GM19351 (cell line): ENCODE results near the gene C20orf144.

Source experiments
- ATAC-seq: cut with Tn5 transposase; IDR thresholded peaks from one replicate; pipeline ENCODE4 v1.9.1; 2021; ENCODE audit warnings: mild to moderate bottlenecking, moderate library complexity; ENCODE audit not compliant: unreplicated experiment

The C20orf144 gene

DNA sequence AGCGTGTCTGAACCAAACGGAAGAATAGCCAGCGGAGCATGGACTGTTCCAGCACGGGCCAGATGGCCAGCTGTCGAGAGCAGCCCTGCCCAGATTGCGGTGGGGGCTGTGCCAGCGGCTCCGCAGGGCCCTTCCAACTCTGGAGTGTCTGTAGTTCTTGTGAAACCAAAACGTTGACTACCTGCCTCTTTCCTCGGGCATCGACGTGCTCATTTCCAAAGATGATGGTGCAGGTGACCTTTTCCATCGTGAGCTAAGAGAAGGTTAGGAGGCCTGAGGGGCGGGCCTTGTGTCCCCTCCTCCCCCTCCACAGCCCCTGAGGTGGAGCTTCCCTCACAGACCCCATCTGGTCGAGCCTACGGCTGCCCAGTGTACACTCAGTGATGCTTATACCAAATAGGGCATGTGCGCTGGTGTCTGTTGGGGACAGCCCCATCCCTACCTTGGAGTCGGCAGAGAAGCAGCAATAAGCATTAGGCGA is 12.9 kb upstream of the C20orf144 start:
- no peak for ATAC-seq

- no peak for ATAC-seq
These were observed 11.9 kb upstream of the C20orf144 start for GRCh38 chr20:33650111-33650752.

GRCh38 chr20:33650753-33651561 is 11.2 kb upstream of the C20orf144 start:
- ATAC-seq = no peak

GRCh38 chr20:33651562-33652048 is 10.5 kb upstream of the C20orf144 start:
- no peak for ATAC-seq

DNA sequence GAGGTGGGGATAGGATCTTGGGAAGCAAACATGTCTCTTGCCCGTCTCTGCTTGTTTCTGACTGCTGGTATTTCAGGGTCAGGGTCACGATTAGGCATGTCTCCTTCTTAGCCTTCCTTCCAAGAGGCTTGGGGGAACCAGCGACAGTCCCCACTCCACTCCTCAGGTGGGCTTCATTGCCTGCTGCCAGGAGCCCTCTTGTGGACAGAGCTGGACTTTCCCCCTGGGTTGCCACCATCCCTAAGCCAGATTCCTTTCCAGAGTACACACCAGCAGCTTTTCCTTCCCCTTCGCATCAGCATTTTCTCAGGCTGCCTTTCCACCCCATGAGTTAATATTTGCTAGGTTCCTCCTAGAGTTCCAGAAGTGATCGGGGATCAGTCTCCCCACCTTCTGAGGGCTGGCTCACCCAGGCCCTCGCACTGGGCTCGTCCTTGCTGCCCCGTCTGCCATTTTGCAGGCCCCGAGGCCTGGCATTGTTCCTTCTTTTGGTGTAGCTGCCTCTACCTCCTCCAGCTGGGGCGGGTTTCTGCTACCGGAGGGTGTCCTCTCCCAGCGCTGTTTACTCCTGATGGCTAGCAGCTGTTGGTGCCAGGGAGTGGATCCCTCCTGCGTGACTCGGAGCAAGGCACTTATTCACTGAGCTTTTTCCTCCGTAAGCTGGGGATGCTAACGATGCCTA is 8.8 kb upstream of the C20orf144 start:
- ATAC-seq = no peak

DNA sequence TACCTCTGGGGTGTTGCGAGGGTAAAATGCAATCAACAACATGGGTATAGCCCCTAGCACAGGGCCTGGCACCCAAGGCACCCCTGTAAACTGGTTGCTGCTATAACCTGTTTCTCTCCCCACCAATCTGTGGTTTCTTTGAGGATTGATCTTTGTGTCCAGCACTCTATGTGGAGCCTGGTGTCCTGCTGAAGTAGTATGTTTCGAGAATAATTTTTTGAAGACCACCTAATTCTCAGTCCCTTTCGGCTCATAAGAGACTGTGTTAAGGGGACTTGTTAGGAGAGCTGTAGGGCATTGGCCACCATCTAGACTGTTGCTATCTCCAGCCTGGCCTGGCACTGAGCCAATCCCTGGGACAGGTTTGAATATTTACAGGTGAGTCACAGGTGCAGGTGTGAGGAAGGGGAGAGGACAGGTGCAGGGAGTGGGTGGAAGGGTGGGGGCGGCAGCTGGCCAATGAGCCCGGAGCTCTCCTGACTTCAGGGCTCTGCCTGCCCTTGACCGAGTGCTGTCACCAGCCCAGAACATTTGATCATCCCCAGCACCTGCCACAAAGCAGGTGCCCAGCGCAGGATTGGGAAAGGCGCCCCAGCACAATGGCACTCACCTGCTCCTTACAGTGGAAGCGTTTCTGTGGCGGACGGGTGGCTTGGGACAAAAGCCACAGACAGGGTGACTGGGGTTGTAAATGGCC is 8.1 kb upstream of the C20orf144 start:
- ATAC-seq = no peak

DNA sequence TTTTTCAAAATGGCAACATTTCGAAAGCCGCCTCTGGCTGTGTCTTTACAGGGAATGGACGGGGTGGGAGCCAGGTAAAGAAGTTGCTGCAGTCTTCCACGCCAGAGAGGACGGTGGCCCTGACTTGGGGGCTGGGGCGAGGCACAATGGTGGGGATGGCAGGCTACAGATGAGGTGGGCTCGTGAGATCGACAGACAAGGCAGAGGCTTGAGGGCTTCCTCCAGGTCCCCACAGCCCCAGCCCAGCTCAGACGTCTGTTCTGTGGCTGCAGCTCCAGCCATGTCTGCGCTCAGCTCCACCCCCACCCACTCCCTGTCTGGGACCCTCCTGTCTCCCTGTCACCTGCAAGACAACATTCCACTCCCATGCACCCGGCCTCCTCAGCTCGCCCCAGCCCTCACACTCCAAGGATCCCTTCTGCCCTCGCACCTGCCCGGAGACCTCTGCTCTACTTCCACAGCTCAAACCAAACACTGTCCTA is 7.4 kb upstream of the C20orf144 start:
- no peak for ATAC-seq

DNA sequence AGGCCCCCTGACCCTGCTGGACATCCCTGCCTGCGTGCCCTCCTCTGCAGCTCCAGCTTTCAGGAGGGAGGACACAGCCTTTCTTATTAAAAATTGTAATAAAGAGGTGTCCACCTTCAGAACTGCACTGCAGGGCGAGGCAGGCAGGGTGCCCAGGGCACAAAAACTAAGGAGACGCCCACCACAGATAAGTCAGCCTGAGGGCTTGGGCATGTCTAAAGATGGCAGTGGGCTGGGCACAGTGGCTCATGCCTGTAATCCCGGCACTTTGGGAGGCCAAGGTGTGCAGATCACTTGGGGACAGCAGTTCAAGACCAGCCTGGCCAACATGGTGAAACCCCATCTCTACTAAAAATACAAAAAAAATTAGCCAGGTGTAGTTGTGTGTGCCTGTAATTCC is 7.0 kb upstream of the C20orf144 start:
- no peak for ATAC-seq

- ATAC-seq = no peak
These were observed 5.9 kb upstream of the C20orf144 start for GRCh38 chr20:33656010-33656782.

DNA sequence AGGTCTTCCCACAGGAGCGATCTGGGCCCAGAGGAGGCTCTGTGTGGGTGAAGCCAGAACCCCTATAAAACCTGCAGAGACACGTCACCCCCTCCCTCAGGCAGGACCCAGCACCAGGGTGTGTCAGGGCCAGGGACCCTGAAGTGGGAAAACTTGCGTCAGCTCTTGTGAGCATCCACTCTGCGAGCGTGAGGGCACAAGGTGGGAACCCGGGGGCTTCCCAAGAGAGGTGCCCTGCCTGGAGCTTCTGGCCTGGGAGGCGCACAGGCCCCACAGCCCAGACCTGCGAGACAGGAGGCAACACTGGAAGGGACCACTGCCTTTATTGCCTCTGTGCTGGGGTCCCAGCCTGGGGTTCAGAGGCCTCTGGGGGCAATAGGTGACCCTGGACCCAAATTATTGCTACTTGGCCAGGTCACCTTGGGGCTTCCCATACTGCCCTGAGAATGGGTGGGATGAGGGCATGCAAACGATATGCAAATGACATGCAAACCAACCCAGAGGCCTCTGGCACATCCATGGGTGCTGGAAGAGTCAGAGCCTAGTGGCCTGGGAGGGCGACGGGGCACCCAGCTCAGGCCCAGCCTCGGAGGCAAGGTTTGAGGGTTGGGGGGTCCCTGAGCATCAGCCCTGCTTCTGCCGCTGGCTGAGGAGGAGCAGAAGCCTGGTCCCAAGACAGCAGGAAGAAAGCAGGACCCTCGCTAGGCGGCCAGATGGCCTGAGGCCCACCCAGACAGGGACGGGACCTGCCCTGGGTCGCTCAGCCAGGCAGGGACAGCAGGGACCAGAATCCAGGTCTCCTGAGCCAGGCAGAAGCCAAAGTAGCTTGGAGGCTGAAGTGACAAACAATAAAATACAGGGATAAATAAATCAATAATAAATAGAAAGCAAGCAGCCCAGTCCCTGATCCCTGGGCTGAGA is 5.1 kb upstream of the C20orf144 start:
- no peak for ATAC-seq

GRCh38 chr20:33657704-33658095 is 4.4 kb upstream of the C20orf144 start:
- no peak for ATAC-seq

DNA sequence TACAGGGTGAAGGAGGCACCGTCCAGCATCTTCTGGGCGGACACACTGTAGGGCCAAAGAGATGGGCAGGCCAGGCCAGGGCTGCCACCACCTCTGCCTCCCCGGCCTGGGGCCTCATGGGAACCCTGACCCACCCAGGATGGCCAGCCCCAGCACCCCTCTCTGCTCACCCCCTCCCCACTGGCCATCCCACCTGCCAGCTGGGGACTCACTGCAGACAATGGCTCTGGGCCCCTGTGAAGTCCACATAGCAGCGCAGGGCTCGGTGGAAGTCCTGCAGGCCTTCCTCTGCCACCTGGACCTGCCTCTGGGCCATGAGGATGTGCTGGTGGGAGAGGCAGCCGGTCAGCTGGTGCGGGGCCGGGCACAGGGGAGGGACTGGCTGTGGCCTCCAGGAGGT is 3.6 kb upstream of the C20orf144 start:
- ATAC-seq = no peak

DNA sequence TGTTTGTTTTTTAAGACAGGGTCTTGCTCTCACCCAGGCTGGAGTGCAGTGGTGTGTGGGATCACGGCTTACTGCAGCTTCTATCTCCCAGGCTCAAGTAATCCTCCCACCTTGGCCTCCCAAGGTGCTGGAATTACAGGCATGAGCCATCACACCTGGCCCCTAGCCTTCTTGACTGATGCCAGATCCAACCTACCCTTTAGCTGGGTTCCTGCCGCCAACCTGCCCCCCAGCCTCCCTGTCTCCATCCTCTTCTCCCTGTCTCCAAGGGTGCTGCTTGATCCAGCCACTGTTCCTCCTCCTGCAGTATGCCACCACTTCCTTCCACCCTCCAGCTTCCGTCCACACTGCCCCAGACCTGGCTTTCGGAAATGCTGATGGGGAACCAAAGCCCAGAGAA is 3.2 kb upstream of the C20orf144 start:
- ATAC-seq = no peak

DNA sequence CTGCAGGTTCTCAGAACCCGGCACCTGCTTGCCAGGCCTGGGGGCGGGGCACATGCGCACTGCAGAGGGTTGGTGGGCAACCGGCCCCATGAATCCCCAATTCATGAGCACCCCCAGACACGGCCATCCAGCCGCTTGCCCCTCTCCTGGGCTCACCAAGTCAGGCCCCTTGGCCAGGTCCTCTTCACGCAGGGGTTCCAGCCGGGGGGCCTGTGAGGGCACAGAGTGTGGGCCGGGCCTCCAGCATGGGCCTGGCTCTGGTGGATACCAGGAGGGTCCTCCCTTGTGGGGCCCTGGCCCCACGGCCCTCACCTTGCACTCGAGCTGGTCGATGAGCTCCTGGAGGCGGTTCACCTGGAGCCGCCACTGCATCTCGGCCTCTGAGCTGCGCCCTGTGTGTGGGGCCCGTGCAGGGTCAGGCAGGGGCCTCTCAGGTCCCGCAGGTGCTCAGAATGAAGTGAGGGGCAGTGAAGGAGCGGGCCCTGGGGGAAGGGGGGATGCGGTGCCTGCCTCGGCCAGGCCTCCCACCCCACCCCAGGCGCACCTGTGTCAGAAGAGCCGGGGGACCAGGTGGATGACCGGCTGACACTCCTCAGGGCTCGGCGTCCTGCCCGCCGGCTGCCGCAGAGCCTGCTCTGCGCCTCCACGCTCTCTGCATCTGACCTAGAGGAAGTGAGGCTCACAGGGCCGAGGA is 2.6 kb upstream of the C20orf144 start:
- ATAC-seq = no peak

DNA sequence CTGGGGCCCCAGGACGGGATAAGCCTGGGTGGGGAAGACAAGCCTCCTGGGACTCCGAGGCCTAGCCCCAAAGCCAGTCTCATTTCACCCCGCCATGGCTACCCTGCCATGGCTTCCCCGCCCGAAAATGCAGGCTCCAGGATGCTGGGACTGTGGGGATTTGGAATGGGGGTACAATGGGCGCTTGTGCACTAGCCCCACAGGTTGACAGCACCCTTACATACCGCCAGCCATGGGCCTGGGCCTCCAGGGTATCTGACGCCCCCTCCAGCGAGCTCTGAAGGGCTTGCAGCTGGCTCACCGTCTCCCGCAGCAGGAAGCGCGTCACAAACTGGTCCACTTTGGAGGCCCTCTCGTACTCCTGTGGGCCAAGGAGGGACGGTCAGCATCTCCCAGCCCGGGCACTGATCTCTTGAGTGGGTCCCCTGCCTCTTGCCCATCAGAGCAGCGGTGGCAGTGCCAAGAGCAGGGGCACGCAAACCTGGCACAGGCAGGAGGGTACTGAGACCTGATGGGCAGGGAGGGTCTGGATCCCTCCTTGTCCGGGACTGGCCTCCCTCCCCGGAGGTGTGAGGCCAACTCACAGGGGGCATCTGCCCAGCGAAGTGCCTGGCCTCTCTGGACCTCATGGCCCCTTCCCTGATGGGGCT is 2.0 kb upstream of the C20orf144 start:
- no peak for ATAC-seq

- ATAC-seq = no peak
These were observed 1.5 kb upstream of the C20orf144 start for GRCh38 chr20:33660685-33661058.

- peak; percentile 54 for ATAC-seq
These were observed 1.3 kb downstream of the C20orf144 start for GRCh38 chr20:33663161-33664084.
